Transverse colon (tissue), 3 donors: ENCODE results near the gene TPD52L2.

Experiments used
- EP300 ChIP-seq: sonication (generic); formaldehyde crosslinking; IDR thresholded peaks from one replicate; pipeline ENCODE4 v1.6.1; 2017; ENCODE audit warnings: antibody characterized with exemption, low read depth
- TF ChIP-seq, protein P1 (sequence below), 5 experiments: fragments of 200-600 bp in 3 of 5; fragments of 450-650 bp in 2 of 5; sonication (generic) in 3 of 5; IDR thresholded peaks; 1 replicate in 2 of 5; 2 replicates in 3 of 5; pipeline ENCODE4 v1.5.1; 2016 to 2017; ENCODE audit warnings: antibody characterized with exemption in 5 of 5, inconsistent platforms in 3 of 5, mild to moderate bottlenecking in 2 of 5, moderate library complexity in 1 of 5

DNA sequence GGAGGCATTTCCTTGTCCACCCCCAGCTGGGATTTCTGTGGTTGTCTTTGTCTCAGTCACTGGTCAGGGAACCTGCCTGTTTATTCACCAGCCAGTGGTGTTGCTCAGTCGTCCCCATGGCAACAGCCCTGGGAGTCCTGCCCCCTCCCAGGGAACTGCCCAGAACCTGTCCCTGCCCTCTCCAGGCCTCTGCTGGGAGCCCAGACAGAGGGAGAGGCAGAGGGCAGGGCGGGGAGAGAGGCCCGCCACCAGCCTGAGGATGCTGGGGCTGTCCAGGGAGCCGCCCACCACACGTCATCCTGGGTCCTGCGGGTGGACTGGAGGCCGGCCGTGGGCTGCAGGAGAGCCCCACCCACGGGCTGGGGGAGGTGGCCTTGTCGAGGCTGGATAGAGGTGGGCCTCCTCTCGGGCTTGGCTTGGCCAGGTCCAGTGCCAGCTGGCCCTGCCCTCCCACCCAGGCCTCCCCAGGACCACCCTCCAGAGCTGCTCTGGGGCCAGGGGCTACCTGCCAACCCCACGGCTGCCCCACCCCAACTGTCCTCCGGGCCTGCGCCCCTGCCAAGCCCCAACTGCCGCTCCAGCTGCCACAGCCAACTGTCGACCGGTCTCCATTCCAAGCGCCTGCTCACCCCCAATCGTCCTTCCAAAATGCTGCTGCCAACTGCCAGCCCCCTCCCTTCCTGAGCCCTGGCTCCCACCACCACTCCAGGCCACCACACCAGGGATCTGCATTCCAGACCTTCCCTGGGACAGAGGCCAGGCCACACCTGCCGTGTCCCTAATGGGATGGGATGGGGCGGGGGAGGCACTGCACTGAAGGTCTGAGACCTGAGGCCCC is 29.8 kb upstream of the TPD52L2 start:
- TF ChIP-seq, protein P1, sequence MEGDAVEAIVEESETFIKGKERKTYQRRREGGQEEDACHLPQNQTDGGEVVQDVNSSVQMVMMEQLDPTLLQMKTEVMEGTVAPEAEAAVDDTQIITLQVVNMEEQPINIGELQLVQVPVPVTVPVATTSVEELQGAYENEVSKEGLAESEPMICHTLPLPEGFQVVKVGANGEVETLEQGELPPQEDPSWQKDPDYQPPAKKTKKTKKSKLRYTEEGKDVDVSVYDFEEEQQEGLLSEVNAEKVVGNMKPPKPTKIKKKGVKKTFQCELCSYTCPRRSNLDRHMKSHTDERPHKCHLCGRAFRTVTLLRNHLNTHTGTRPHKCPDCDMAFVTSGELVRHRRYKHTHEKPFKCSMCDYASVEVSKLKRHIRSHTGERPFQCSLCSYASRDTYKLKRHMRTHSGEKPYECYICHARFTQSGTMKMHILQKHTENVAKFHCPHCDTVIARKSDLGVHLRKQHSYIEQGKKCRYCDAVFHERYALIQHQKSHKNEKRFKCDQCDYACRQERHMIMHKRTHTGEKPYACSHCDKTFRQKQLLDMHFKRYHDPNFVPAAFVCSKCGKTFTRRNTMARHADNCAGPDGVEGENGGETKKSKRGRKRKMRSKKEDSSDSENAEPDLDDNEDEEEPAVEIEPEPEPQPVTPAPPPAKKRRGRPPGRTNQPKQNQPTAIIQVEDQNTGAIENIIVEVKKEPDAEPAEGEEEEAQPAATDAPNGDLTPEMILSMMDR (IDR thresholded peaks at IDR 0.05), result no peak
- no peak for TF ChIP-seq EP300
